ENCODE results near the gene JUN. TPM values are rescaled to one million over a fixed set of nuclear protein-coding genes. Genes with fewer than 3 reads are reported as not detected.
"Not testable (repeated sequence)": the region's sequence is repeated elsewhere in the genome, so short reads cannot be mapped to it uniquely, and the experiment has no call there.

The JUN gene
- total and polyA plus RNA-seq, 2 experiments from 2014 or later, result 29.3 to 126 TPM

DNA sequence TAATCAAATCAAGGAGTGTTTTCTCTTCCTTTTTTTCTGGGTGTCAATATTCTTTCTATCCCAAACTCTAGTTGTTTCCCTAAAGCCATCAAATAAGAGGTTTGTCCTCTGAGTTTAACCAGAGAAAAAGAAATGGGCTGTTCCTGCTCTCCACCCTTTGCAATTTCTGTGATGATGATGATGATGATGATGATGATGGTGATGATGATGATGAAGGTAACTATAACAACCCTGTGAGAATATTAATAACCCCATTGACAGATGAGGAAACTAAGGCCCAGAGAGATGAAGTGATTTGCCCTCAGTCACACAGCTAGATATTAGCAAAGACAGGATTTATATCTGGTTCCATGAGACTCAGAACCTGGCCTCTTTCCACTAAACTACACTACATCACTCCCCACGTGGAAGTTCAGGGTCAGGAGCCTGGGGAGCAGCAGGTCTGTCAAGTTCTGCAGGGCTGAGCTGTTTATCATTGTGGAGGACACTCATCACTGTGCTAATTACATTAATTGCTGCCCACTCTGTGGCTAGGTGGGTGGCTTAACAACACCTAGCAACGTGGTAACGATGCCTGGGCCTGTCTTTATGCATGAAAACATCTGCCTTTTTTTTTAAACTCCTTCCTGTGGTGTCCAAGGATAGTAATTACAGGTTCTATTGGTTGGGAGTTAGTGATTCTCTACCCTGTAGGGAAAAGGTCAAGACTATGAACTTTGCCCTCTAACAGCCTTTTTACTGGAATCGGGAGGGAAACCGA, 19.0 kb upstream of the JUN start:
- DNase-seq (ENCODE audit: low read depth in 1 of 2, low spot score in 1 of 2), result no peak
- Histone ChIP-seq H3K27me3 (no peaks in the 10 kb centered on the region), H3K36me3 (no peaks in the 10 kb centered on the region), H3K4me3 (no peak overlapping the region), H3K27ac (no peak overlapping the region), H3K4me1 (ENCODE audit: low read depth) (no peaks in the 10 kb centered on the region), H3K9me3 (ENCODE audit: low read depth) (no peaks in the 10 kb centered on the region)
- TF ChIP-seq, protein P1, sequence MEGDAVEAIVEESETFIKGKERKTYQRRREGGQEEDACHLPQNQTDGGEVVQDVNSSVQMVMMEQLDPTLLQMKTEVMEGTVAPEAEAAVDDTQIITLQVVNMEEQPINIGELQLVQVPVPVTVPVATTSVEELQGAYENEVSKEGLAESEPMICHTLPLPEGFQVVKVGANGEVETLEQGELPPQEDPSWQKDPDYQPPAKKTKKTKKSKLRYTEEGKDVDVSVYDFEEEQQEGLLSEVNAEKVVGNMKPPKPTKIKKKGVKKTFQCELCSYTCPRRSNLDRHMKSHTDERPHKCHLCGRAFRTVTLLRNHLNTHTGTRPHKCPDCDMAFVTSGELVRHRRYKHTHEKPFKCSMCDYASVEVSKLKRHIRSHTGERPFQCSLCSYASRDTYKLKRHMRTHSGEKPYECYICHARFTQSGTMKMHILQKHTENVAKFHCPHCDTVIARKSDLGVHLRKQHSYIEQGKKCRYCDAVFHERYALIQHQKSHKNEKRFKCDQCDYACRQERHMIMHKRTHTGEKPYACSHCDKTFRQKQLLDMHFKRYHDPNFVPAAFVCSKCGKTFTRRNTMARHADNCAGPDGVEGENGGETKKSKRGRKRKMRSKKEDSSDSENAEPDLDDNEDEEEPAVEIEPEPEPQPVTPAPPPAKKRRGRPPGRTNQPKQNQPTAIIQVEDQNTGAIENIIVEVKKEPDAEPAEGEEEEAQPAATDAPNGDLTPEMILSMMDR (IDR thresholded peaks at IDR 0.05; ENCODE audit: low read depth, low read length), result no peak

DNA sequence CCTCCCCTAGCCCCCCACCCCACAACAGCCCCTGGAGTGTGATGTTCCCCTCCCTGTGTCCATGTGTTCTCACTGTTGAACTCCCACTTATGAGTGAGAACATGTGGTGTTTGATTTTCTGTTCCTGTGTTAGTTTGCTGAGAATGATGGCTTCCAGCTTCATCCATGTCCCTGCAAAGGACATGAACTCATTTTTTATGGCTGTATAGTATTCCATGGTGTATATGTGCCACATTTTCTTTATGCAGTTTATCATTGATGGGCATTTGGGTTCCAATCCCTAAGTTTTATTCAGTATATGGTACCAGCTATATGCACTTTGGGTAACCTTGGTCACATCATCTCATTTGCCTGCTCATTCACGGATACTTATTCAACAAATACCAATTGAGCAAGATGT, 17.4 kb upstream of the JUN start:
- not testable (repeated sequence) for H3K4me1 ChIP-seq (ENCODE audit: low read depth); H3K36me3 ChIP-seq; H3K27me3 ChIP-seq; H3K4me3 ChIP-seq; DNase-seq (ENCODE audit: low read depth in 1 of 2, low spot score in 1 of 2); H3K27ac ChIP-seq; H3K9me3 ChIP-seq (ENCODE audit: low read depth)

DNA sequence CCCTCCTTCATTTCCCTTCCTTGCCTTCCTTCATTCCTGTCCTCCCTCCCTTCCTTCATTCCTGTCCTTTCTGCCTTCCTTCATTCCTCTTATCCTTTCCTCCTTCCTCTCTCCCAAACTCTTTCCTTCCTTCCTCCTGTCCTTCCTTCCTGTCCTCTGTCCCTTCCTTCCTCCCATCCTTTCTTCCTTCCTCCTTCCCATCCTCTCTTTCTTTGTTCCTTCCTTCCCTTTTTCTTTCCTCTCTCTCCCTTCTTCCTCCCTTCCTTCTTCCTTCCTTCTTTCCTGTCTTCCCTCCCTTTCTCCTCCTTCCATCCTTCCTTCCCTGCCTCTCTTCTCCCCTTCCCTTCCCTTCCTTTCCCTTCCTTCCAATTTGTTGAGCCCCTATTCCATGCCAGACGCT, 15.8 kb upstream of the JUN start:
- Histone ChIP-seq H3K27ac (no peak overlapping the region), H3K36me3 (no peaks in the 10 kb centered on the region), H3K4me1 (ENCODE audit: low read depth) (no peaks in the 10 kb centered on the region), H3K27me3 (peaks cover 2% of the 10 kb centered on the region), H3K9me3 (ENCODE audit: low read depth) (no peaks in the 10 kb centered on the region), H3K4me3 (no peak overlapping the region)
- DNase-seq (ENCODE audit: low read depth in 1 of 2, low spot score in 1 of 2), result no peak
- TF ChIP-seq, protein P1 (IDR thresholded peaks at IDR 0.05; ENCODE audit: low read depth, low read length), result no peak

DNA sequence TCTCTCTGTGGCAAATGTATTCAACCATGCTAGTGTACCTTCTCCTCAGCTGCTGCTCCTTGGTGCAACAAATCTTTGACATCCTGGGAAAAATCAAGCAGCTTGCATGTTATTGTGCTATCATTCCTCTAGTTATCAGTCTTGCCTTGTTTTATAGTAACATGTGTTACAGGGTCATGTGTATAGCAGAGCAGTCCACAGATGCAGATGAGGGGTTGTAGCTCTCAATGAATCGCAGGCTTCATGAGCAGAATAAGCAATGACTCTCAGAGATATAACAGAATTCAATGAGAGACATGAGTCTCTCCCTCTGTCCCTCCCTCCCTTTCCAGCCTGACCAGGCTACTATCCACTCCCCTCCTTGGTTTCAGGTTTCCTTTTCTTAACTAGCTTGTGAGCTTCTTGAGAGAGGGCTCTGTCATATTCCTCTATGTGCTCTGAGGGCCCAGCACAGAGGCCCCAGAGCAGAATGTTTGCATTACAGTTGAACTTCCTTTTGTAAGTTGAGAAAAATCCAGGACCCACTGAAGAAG, 15.1 kb upstream of the JUN start:
- H3K9me3 ChIP-seq (ENCODE audit: low read depth), result no peaks in the 10 kb centered on the region
- TF ChIP-seq, protein P1 (IDR thresholded peaks at IDR 0.05; ENCODE audit: low read depth, low read length), result no peak
- H3K27ac ChIP-seq, result no peak overlapping the region
- no peaks in the 10 kb centered on the region for H3K4me1 ChIP-seq (ENCODE audit: low read depth)
- H3K36me3 ChIP-seq, result no peaks in the 10 kb centered on the region
- no peak for DNase-seq (ENCODE audit: low read depth in 1 of 2, low spot score in 1 of 2)
- H3K27me3 ChIP-seq, result peaks cover 6% of the 10 kb centered on the region
- no peak overlapping the region for H3K4me3 ChIP-seq

GRCh38 chr1:58796416-58796815, 12.6 kb upstream of the JUN start:
- H3K9me3 ChIP-seq (ENCODE audit: low read depth), result no peaks in the 10 kb centered on the region
- no peak overlapping the region for H3K4me3 ChIP-seq
- no peaks in the 10 kb centered on the region for H3K36me3 ChIP-seq
- no peaks in the 10 kb centered on the region for H3K4me1 ChIP-seq (ENCODE audit: low read depth)
- TF ChIP-seq, protein P1 (IDR thresholded peaks at IDR 0.05; ENCODE audit: low read depth, low read length), result no peak
- no peak overlapping the region for H3K27ac ChIP-seq
- peaks cover 12% of the 10 kb centered on the region for H3K27me3 ChIP-seq
- DNase-seq (ENCODE audit: low read depth in 1 of 2, low spot score in 1 of 2), result no peak

DNA sequence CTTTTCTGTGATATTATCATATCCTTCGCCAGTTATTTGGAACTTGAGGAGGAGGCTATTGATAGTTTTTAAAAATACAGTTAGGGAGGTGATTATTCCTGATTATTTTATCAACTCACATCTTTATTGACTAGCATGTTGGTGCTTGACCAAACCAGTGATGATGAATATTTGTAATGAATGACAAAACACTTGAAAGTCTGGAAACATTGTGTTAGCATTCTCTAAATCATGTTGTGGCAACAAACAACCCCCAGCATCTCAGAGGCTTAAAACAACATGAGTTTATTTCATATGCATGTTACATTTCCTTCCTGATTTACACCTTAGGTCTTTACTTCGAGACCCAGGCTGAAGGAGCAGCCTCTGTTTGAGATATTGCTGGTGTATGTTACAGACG, 10.7 kb upstream of the JUN start:
- Histone ChIP-seq H3K36me3 (no peaks in the 10 kb centered on the region), H3K4me1 (ENCODE audit: low read depth) (no peaks in the 10 kb centered on the region), H3K4me3 (no peak overlapping the region), H3K9me3 (ENCODE audit: low read depth) (no peaks in the 10 kb centered on the region), H3K27ac (no peak overlapping the region), H3K27me3 (peaks cover 12% of the 10 kb centered on the region)
- TF ChIP-seq, protein P1 (IDR thresholded peaks at IDR 0.05; ENCODE audit: low read depth, low read length), result no peak
- no peak for DNase-seq (ENCODE audit: low read depth in 1 of 2, low spot score in 1 of 2)
